Activated naive CD4-positive, alpha-beta T cell treated with anti-CD3 and anti-CD28 coated beads, Interleukin-2, amount 10 ng/mL, durations not matched to agents 7 days and 5 days (primary cell): ENCODE measurements around the gene POLQ.
"Not testable (repeated sequence)": the region's sequence is repeated elsewhere in the genome, so short reads cannot be mapped to it uniquely, and the experiment has no call there.

Experiments used
- CTCF ChIA-PET: fragments of 350-600 bp; sonication (Branson Sonifier 250); formaldehyde crosslinking; loops from one replicate; lab custom pipeline; 2021; ENCODE audit warnings: antibody characterized with exemption; lab: Charles Lee
- DNase-seq: peaks from one replicate; pipeline ENCODE4 v3.0.0-alpha.2; 2020
- H3K27ac Mint-ChIP-seq: one replicate; pipeline ENCODE4 v1.8.0; 2021; ENCODE audit warnings: mild to moderate bottlenecking, moderate library complexity, mixed read lengths
- H3K27me3 Mint-ChIP-seq: one replicate; pipeline ENCODE4 v1.8.0; 2021; ENCODE audit warnings: mild to moderate bottlenecking, mixed read lengths
- H3K36me3 Mint-ChIP-seq: one replicate; pipeline ENCODE4 v1.8.0; 2021; ENCODE audit warnings: mixed read lengths
- H3K4me1 Mint-ChIP-seq: one replicate; pipeline ENCODE4 v1.8.0; 2021; ENCODE audit warnings: mixed read lengths
- H3K4me3 Mint-ChIP-seq: one replicate; pipeline ENCODE4 v1.8.0; 2021; ENCODE audit warnings: mild to moderate bottlenecking, moderate library complexity, mixed read lengths
- H3K9me3 Mint-ChIP-seq: one replicate; pipeline ENCODE4 v1.8.0; 2021; ENCODE audit warnings: mixed read lengths

POLQ gene

GRCh38 chr3:121424549-121424948, 121.2 kb downstream of the POLQ start:
- no peaks in the 10 kb centered on the region for H3K27me3 Mint-ChIP-seq
- no peaks in the 10 kb centered on the region for H3K9me3 Mint-ChIP-seq
- peaks cover 26% of the 10 kb centered on the region for H3K36me3 Mint-ChIP-seq
- CTCF ChIA-PET: no interaction called here
- no peak overlapping the region for H3K27ac Mint-ChIP-seq
- DNase-seq: no peak
- no peak overlapping the region for H3K4me3 Mint-ChIP-seq
- peaks cover 4% of the 10 kb centered on the region for H3K4me1 Mint-ChIP-seq

- no peak overlapping the region for H3K4me3 Mint-ChIP-seq
- no peak overlapping the region for H3K27ac Mint-ChIP-seq
- H3K27me3 Mint-ChIP-seq: no peaks in the 10 kb centered on the region
- no peaks in the 10 kb centered on the region for H3K4me1 Mint-ChIP-seq
- CTCF ChIA-PET: interaction anchor here (0.6 kb wide), 1 partner anchor 111 kb away, joined by 3 read pairs; no protein-coding TSS in a partner anchor
- no peak for DNase-seq
- H3K36me3 Mint-ChIP-seq: peaks cover 10% of the 10 kb centered on the region
- H3K9me3 Mint-ChIP-seq: no peaks in the 10 kb centered on the region
Measured at GRCh38 chr3:121418182-121418581, 127.6 kb downstream of the POLQ start.

GRCh38 chr3:121414924-121415323, 130.9 kb downstream of the POLQ start:
- no peak for DNase-seq
- Mint-ChIP-seq H3K9me3 (no peaks in the 10 kb centered on the region), H3K4me3 (no peak overlapping the region), H3K36me3 (peaks cover 8% of the 10 kb centered on the region), H3K27ac (no peak overlapping the region), H3K4me1 (peaks cover under 1% of the 10 kb centered on the region), H3K27me3 (no peaks in the 10 kb centered on the region)
- CTCF ChIA-PET: no interaction called here

- no peaks in the 10 kb centered on the region for H3K36me3 Mint-ChIP-seq
- H3K9me3 Mint-ChIP-seq: no peaks in the 10 kb centered on the region
- H3K27me3 Mint-ChIP-seq: no peaks in the 10 kb centered on the region
- no peak overlapping the region for H3K4me3 Mint-ChIP-seq
- no peak overlapping the region for H3K27ac Mint-ChIP-seq
- CTCF ChIA-PET: no interaction called here
- H3K4me1 Mint-ChIP-seq: peaks cover 4% of the 10 kb centered on the region
- no peak for DNase-seq
Measured at GRCh38 chr3:121411523-121411922, 134.3 kb downstream of the POLQ start.

- no peaks in the 10 kb centered on the region for H3K9me3 Mint-ChIP-seq
- no peaks in the 10 kb centered on the region for H3K36me3 Mint-ChIP-seq
- no peak for DNase-seq
- H3K4me3 Mint-ChIP-seq: no peak overlapping the region
- H3K27me3 Mint-ChIP-seq: no peaks in the 10 kb centered on the region
- H3K4me1 Mint-ChIP-seq: peaks cover 4% of the 10 kb centered on the region
- CTCF ChIA-PET: no interaction called here
- H3K27ac Mint-ChIP-seq: no peak overlapping the region
Measured at GRCh38 chr3:121405631-121406030, 140.2 kb downstream of the POLQ start.

- no peak for DNase-seq
- no peaks in the 10 kb centered on the region for H3K4me1 Mint-ChIP-seq
- H3K27ac Mint-ChIP-seq: no peak overlapping the region
- no peaks in the 10 kb centered on the region for H3K36me3 Mint-ChIP-seq
- no peaks in the 10 kb centered on the region for H3K9me3 Mint-ChIP-seq
- H3K27me3 Mint-ChIP-seq: peaks cover 7% of the 10 kb centered on the region
- H3K4me3 Mint-ChIP-seq: no peak overlapping the region
- CTCF ChIA-PET: no interaction called here
Measured at GRCh38 chr3:121399820-121400219, 146.0 kb downstream of the POLQ start.

- not testable (repeated sequence) for DNase-seq, H3K27ac Mint-ChIP-seq
Measured at GRCh38 chr3:121398051-121398450, 147.7 kb downstream of the POLQ start.

GRCh38 chr3:121395967-121396366, 149.8 kb downstream of the POLQ start:
- H3K9me3 Mint-ChIP-seq, H3K36me3 Mint-ChIP-seq, H3K4me1 Mint-ChIP-seq, H3K27ac Mint-ChIP-seq, H3K4me3 Mint-ChIP-seq, DNase-seq, CTCF ChIA-PET: not testable (repeated sequence)
- H3K27me3 Mint-ChIP-seq: peaks cover 12% of the 10 kb centered on the region

More at GRCh38 chr3:121398051-121398450, 147.7 kb downstream of the POLQ start:
- H3K36me3 Mint-ChIP-seq, H3K4me3 Mint-ChIP-seq, H3K9me3 Mint-ChIP-seq, H3K4me1 Mint-ChIP-seq, H3K27me3 Mint-ChIP-seq, CTCF ChIA-PET: not testable (repeated sequence)

- H3K4me1 Mint-ChIP-seq: not testable (repeated sequence)
Measured at GRCh38 chr3:121388308-121388707, 157.5 kb downstream of the POLQ start.

More at GRCh38 chr3:121388308-121388707, 157.5 kb downstream of the POLQ start:
- DNase-seq, CTCF ChIA-PET, H3K27me3 Mint-ChIP-seq, H3K9me3 Mint-ChIP-seq, H3K36me3 Mint-ChIP-seq, H3K4me3 Mint-ChIP-seq, H3K27ac Mint-ChIP-seq: not testable (repeated sequence)
